Breast epithelium (tissue), 3 donors: Measurements from ENCODE around the gene WRAP53.

ENCODE experiments used
- CTCF ChIP-seq, 3 donors: fragments of 450-650 bp; IDR thresholded peaks; one replicate each; pipeline ENCODE4 v1.5.1; 2016 to 2017; ENCODE audit warnings: antibody characterized with exemption in 3 of 3, mild to moderate bottlenecking in 3 of 3, moderate library complexity in 3 of 3
- POLR2A ChIP-seq: fragments of 450-650 bp; IDR thresholded peaks from one replicate; pipeline ENCODE4 v1.6.1; 2016; ENCODE audit warnings: antibody characterized with exemption, mild to moderate bottlenecking, moderate library complexity
- POLR2AphosphoS5 ChIP-seq, 3 donors: sonication (generic); formaldehyde crosslinking; IDR thresholded peaks; one replicate each; pipeline ENCODE4 v1.6.1; 2017; ENCODE audit warnings: antibody characterized with exemption in 3 of 3

GRCh38 chr17:7676533-7676932 is 11.7 kb upstream of the WRAP53 start:
- TF ChIP-seq CTCF (IDR thresholded peaks at IDR 0.05) (no peak), POLR2A (no peak), POLR2AphosphoS5 (IDR thresholded peaks at IDR 0.05) (no peak)
